Measurements from ENCODE around the gene C2CD4D. TPM values are rescaled to one million over a fixed set of nuclear protein-coding genes. Genes with fewer than 3 reads are reported as not detected.
"Not testable (repeated sequence)": the region's sequence is repeated elsewhere in the genome, so short reads cannot be mapped to it uniquely, and the experiment has no call there.

The C2CD4D gene
- total RNA-seq, 2 experiments from 2014 or later, result 1.3 to 1.6 TPM

DNA sequence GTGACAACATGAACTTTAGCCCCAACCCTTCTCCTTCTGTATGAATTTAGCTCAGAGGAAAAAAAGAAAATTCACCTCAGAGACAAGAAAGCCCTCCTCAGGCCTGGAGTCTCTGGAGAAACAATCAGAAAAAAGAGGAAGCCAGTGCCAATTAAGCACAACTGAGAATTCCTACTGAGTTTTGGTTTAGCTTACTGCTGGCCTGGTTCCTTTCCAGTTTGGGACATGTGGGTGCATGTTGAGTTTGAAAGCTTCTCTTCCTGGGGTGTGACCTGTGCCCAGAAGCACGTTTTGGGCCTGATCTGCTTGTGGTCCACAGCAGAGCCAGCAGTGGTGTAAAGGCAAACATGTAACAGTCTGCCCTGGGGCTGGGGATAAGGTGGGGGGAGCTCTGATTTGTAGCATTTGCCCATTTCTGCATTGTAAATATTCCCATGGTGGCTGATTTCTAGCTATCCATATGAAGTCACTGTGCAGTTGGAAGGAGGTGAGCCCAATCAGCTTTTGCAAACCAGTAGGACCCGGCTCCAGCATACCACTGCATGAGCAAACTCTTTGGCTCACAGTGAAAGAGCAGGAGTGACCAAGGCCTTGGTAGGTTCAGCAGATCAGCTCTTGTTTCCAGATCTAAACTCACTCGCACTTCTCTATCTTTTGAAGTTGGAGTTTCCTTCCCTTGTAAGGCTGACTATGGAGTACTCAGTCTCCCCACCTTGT is 18.6 kb upstream of the C2CD4D start:
- no peaks in the 10 kb centered on the region for H3K9me3 Mint-ChIP-seq
- DNase-seq (no peak), ATAC-seq (no peak)
- no peak overlapping the region for H3K27ac Mint-ChIP-seq
- H3K4me1 Mint-ChIP-seq (ENCODE audit: low read depth), result no peaks in the 10 kb centered on the region
- intact Hi-C loops (cut with micrococcal nuclease), result no loop called here
- H3K4me3 Mint-ChIP-seq, result no peak overlapping the region
- ChIA-PET POLR2A (interaction anchor here (0.8 kb wide), 1 partner anchor 21 kb away, joined by 4 read pairs; no protein-coding TSS in a partner anchor), CTCF (interaction anchor here (1.1 to 1.7 kb wide), 2 partner anchors 9 to 138 kb away, joined by 3 to 4 read pairs; no protein-coding TSS in a partner anchor)
- H3K27me3 Mint-ChIP-seq, result no peaks in the 10 kb centered on the region
- H3K36me3 Mint-ChIP-seq (ENCODE audit: low read depth), result no peaks in the 10 kb centered on the region
- TF ChIP-seq, protein P1, sequence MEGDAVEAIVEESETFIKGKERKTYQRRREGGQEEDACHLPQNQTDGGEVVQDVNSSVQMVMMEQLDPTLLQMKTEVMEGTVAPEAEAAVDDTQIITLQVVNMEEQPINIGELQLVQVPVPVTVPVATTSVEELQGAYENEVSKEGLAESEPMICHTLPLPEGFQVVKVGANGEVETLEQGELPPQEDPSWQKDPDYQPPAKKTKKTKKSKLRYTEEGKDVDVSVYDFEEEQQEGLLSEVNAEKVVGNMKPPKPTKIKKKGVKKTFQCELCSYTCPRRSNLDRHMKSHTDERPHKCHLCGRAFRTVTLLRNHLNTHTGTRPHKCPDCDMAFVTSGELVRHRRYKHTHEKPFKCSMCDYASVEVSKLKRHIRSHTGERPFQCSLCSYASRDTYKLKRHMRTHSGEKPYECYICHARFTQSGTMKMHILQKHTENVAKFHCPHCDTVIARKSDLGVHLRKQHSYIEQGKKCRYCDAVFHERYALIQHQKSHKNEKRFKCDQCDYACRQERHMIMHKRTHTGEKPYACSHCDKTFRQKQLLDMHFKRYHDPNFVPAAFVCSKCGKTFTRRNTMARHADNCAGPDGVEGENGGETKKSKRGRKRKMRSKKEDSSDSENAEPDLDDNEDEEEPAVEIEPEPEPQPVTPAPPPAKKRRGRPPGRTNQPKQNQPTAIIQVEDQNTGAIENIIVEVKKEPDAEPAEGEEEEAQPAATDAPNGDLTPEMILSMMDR (IDR thresholded peaks at IDR 0.05), result no peak

DNA sequence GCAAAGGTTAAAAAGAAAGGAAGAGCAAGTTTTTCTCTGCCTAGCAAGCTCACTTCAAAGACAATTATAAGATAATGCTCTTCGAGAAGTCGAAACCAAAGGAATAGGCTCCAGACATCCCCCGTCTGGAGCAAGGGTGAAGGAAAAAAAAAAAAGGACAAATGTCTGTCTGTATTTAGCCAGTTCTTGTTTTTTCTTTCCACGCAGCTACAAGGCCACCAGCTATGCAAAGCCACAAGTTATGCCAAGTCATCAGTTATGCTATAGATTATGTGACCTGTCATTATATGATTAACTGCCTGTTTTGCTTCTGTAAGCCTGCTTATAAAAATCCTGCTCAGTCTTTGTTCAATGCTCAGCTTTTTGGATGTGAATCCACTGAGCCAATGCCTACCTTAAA is 16.3 kb upstream of the C2CD4D start:
- intact Hi-C loops (cut with micrococcal nuclease), result no loop called here
- ChIA-PET POLR2A (interaction anchor here (1.1 to 1.4 kb wide), 2 partner anchors 11 to 16 kb away, joined by 3 read pairs; no protein-coding TSS in a partner anchor), CTCF (interaction anchor here (1.5 kb wide), 1 partner anchor 21 kb away, joined by 4 read pairs; no protein-coding TSS in a partner anchor)
- no peak for DNase-seq
- no peak for ATAC-seq
- Mint-ChIP-seq H3K9me3 (no peaks in the 10 kb centered on the region), H3K4me1 (ENCODE audit: low read depth) (no peaks in the 10 kb centered on the region), H3K4me3 (no peak overlapping the region), H3K27me3 (no peaks in the 10 kb centered on the region), H3K27ac (no peak overlapping the region), H3K36me3 (ENCODE audit: low read depth) (no peaks in the 10 kb centered on the region)
- TF ChIP-seq, protein P1 (IDR thresholded peaks at IDR 0.05), result no peak

DNA sequence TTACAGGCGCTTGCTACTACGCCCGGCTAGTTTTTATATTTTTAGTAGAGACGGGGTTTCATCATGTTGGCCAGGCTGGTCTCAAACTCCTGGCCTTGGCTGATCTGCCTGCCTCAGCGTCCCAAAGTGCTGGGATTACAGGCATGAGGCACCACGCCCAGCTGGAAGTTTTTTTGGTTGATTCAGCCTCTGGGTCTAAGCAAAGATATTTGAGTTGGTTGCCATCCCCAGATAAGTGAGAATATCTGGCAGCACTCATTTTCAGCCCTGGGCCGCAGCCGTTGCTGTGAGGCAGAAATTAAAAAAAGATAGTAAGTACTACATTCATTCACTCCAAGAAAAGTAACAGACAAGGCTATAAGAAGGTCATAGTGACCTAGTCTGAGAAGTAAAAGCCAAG is 15.9 kb upstream of the C2CD4D start:
- intact Hi-C loops (cut with micrococcal nuclease); H3K36me3 Mint-ChIP-seq (ENCODE audit: low read depth); H3K4me3 Mint-ChIP-seq; H3K27ac Mint-ChIP-seq; H3K9me3 Mint-ChIP-seq; DNase-seq; ATAC-seq; H3K4me1 Mint-ChIP-seq (ENCODE audit: low read depth); H3K27me3 Mint-ChIP-seq: not testable (repeated sequence)
- ChIA-PET POLR2A (interaction anchor here (1.1 kb wide), 1 partner anchor 11 kb away, joined by 3 read pairs; no protein-coding TSS in a partner anchor), CTCF (interaction anchor here (1.5 kb wide), 1 partner anchor 22 kb away, joined by 4 read pairs; no protein-coding TSS in a partner anchor)

DNA sequence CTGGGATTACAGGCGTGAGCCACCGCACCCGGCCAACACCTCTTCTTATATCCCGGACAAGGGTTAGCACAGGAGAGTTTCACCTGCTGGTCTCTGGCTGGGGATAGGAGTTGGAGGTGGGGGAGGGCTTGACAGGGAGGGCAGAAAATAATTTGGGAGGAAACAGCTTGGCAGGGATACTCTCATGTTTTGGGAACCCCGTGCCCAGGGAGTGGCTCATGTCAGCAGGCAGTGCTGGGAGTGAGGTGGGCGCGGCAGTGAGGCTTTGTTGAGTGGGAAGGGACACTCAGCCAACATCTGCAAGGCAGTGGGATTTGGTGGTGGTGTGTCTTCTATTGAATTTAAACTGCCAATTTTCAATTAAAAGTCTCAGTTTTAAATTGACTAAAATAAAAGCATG is 15.0 kb upstream of the C2CD4D start:
- no peaks in the 10 kb centered on the region for H3K27me3 Mint-ChIP-seq
- H3K4me3 Mint-ChIP-seq, result no peak overlapping the region
- H3K36me3 Mint-ChIP-seq (ENCODE audit: low read depth), result no peaks in the 10 kb centered on the region
- intact Hi-C loops (cut with micrococcal nuclease), result no loop called here
- ChIA-PET CTCF (no interaction called here), POLR2A (no interaction called here)
- peaks cover under 1% of the 10 kb centered on the region for H3K4me1 Mint-ChIP-seq (ENCODE audit: low read depth)
- H3K9me3 Mint-ChIP-seq, result no peaks in the 10 kb centered on the region
- TF ChIP-seq, protein P1 (IDR thresholded peaks at IDR 0.05), result no peak
- H3K27ac Mint-ChIP-seq, result no peak overlapping the region
- DNase-seq, result no peak
- no peak for ATAC-seq

DNA sequence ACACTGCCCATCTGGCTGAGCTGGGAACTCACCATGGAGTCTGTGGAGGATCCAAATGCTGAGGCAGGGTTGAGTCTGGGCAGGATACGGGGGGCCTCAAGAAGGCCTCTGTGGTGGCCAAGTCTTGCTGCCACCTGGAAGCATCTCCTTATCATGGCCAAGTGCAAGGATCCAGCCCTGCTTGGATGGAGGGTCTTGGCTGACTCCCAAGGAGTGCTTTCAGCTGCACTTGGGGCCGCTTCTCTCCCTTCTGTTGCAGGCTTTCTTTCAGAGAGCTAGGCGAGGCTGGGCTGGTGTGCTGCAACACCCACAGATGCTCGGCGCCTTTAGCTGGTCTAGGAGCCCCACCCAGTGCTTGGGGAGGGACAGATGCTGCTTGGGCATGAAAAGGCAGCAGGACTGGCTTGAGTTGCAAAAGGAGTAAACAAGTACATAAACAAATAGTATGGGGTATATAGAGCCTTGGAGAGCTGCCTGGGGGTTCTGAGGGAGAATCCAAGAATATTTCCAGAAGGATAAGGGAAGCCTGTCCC is 13.9 kb upstream of the C2CD4D start, which contains the start of gene THEM5:
THEM5 (minus strand) TSS at position 302 of the 533 bp plus-strand sequence; CDS start at position 155, 147 bp downstream.
- ChIA-PET CTCF (interaction anchor here (1.0 kb wide), 1 partner anchor 260 kb away, joined by 3 read pairs; no protein-coding TSS in a partner anchor), POLR2A (no interaction called here)
- Mint-ChIP-seq H3K36me3 (ENCODE audit: low read depth) (peaks cover 5% of the 10 kb centered on the region), H3K27ac (no peak within 1 kb of the TSS), H3K4me1 (ENCODE audit: low read depth) (peaks cover 10% of the 10 kb centered on the region), H3K27me3 (no peaks in the 10 kb centered on the region), H3K4me3 (no peak within 1 kb of the TSS), H3K9me3 (no peaks in the 10 kb centered on the region)
- intact Hi-C loops (cut with micrococcal nuclease), result no loop called here
- TF ChIP-seq, protein P1 (IDR thresholded peaks at IDR 0.05), result no peak
- DNase-seq (peak; percentile 25), ATAC-seq (no peak)
